WTC11 (cell line): ENCODE data around the gene RASIP1. TPM values are rescaled to one million over a fixed set of nuclear protein-coding genes. Genes with fewer than 3 reads are reported as not detected.

Experiments used
- ATF1 ChIP-seq: sonication (generic); formaldehyde crosslinking; IDR thresholded peaks from 2 replicates; pipeline ENCODE4 v1.8.1; 2023; ENCODE audit warnings: mild to moderate bottlenecking, moderate library complexity, missing genetic modification reagents
- CREB1 ChIP-seq: sonication (generic); formaldehyde crosslinking; IDR thresholded peaks from 2 replicates; pipeline ENCODE4 v1.8.0; 2023; ENCODE audit warnings: mild to moderate bottlenecking, missing genetic modification reagents
- ESRRA ChIP-seq: sonication (generic); formaldehyde crosslinking; IDR thresholded peaks from 2 replicates; pipeline ENCODE4 v1.8.1; 2022; ENCODE audit warnings: mild to moderate bottlenecking, missing genetic modification reagents, borderline replicate concordance
- GRHL2 ChIP-seq: fragments of 250-450 bp; sonication (Bioruptor Pico); IDR thresholded peaks from 2 replicates; pipeline ENCODE4 v1.8.0; 2022; ENCODE audit warnings: mild to moderate bottlenecking, moderate library complexity; ENCODE audit not compliant: insufficient replicate concordance, severe bottlenecking
- KAT7 ChIP-seq: sonication (generic); formaldehyde crosslinking; IDR thresholded peaks from 2 replicates; pipeline ENCODE4 v1.8.1; 2023; ENCODE audit warnings: missing genetic modification reagents, mild to moderate bottlenecking, borderline replicate concordance
- MXD4 ChIP-seq: fragments of 250-450 bp; sonication (Bioruptor Pico); IDR thresholded peaks from 2 replicates; pipeline ENCODE4 v1.8.0; 2021; ENCODE audit warnings: mild to moderate bottlenecking, moderate library complexity, borderline replicate concordance
- NFATC4 ChIP-seq: fragments of 250-450 bp; sonication (Bioruptor Pico); IDR thresholded peaks from 2 replicates; pipeline ENCODE4 v1.9.0; 2021; ENCODE audit warnings: mild to moderate bottlenecking
- RORB ChIP-seq: fragments of 250-450 bp; sonication (Bioruptor Pico); IDR thresholded peaks from 2 replicates; pipeline ENCODE4 v1.9.0; 2021; ENCODE audit warnings: mild to moderate bottlenecking
- TEAD4 ChIP-seq: sonication (generic); formaldehyde crosslinking; IDR thresholded peaks from 2 replicates; pipeline ENCODE4 v1.8.0; 2022; ENCODE audit warnings: mild to moderate bottlenecking, missing genetic modification reagents
- TP53 ChIP-seq: sonication (generic); formaldehyde crosslinking; IDR thresholded peaks from 2 replicates; pipeline ENCODE4 v1.8.1; 2023; ENCODE audit warnings: mild to moderate bottlenecking, missing genetic modification reagents
- ZNF317 ChIP-seq: sonication (generic); formaldehyde crosslinking; IDR thresholded peaks from 2 replicates; pipeline ENCODE4 v1.8.1; 2023; ENCODE audit warnings: low read depth, mild to moderate bottlenecking, moderate library complexity, missing genetic modification reagents, borderline replicate concordance
- ZNF416 ChIP-seq: fragments of 250-450 bp; sonication (Bioruptor Pico); IDR thresholded peaks from 2 replicates; pipeline ENCODE4 v1.9.0; 2021; ENCODE audit warnings: mild to moderate bottlenecking, inconsistent platforms
- total RNA-seq: library from RNA; stranded (reverse); gene quantifications from 3 replicates; pipeline ENCODE4 v1.2.3, GENCODE V29; 2021
- TF ChIP-seq, protein P1 (sequence below): sonication (generic); formaldehyde crosslinking; IDR thresholded peaks from 2 replicates; pipeline ENCODE4 v1.8.0; 2022; ENCODE audit warnings: mild to moderate bottlenecking, missing genetic modification reagents
- TF ChIP-seq, protein P2 (sequence below): sonication (generic); formaldehyde crosslinking; IDR thresholded peaks from 2 replicates; pipeline ENCODE4 v1.8.1; 2023; ENCODE audit warnings: mild to moderate bottlenecking, missing genetic modification reagents
- TF ChIP-seq, protein P3 (sequence below): sonication (generic); formaldehyde crosslinking; IDR thresholded peaks from 2 replicates; pipeline ENCODE4 v1.8.0; 2023; ENCODE audit warnings: missing genetic modification reagents
- TF ChIP-seq, protein P4 (sequence below): sonication (generic); formaldehyde crosslinking; IDR thresholded peaks from 2 replicates; pipeline ENCODE4 v1.8.1; 2023; ENCODE audit warnings: mild to moderate bottlenecking, moderate library complexity, missing genetic modification reagents
- TF ChIP-seq, protein P5 (sequence below): sonication (generic); formaldehyde crosslinking; IDR thresholded peaks from 2 replicates; pipeline ENCODE4 v1.8.0; 2022; ENCODE audit warnings: mild to moderate bottlenecking, missing genetic modification reagents
- TF ChIP-seq, protein P6 (sequence below): sonication (generic); formaldehyde crosslinking; IDR thresholded peaks from 2 replicates; pipeline ENCODE4 v1.8.1; 2022; ENCODE audit warnings: mild to moderate bottlenecking, moderate library complexity, missing genetic modification reagents
- TF ChIP-seq, protein P7 (sequence below): fragments of 250-450 bp; sonication (Bioruptor Pico); IDR thresholded peaks from 2 replicates; pipeline ENCODE4 v1.9.0; 2021; ENCODE audit warnings: mild to moderate bottlenecking
- TF ChIP-seq, protein P8 (sequence below): fragments of 250-450 bp; sonication (Bioruptor Pico); IDR thresholded peaks from 2 replicates; pipeline ENCODE4 v1.9.0; 2021; ENCODE audit warnings: mild to moderate bottlenecking

The RASIP1 gene
- total RNA-seq, 1 experiment from 2014 or later, result 4.4 TPM

DNA sequence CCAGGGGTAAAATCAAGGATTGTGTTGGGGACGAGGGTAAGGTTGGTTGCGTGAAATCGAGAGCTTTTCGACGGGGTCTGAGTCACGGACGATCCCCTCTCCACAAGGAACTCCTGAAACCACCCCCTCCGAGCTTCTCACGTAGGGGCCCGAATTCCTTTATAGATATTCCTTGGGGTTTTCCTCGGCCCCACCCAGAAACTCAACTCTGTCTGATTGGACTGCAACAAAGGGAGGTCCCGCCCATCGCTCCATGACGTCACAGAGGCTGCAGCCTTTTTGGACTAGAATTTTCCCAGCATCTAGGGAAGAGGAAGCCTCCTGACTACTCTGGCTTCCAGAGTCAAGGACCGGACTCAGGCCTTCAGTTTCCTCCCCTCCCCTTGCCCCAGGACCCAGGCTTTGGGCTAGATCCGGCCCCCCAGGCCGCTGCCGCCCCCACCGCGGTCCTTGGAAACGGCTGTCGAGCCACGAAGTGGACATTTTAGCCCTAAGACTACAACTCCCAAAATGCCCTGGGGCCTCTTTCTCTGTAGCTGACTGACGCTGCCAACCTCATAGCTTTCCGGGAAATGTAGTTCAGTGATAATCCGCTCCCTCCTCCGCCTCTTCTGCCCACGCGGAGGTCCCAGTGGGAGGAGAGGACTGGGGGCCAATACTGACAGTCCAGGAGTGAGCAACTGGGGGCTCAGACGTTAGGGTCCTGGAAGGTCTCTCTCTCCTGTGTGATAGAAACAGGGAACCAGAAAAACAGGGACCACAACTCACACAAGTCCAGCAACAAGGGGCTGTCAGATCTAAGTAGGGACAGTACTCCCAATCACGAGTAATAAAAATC lies 6.5 kb upstream of the RASIP1 start, which contains the start of gene IZUMO1 (continued):
- TF ChIP-seq, protein P1, sequence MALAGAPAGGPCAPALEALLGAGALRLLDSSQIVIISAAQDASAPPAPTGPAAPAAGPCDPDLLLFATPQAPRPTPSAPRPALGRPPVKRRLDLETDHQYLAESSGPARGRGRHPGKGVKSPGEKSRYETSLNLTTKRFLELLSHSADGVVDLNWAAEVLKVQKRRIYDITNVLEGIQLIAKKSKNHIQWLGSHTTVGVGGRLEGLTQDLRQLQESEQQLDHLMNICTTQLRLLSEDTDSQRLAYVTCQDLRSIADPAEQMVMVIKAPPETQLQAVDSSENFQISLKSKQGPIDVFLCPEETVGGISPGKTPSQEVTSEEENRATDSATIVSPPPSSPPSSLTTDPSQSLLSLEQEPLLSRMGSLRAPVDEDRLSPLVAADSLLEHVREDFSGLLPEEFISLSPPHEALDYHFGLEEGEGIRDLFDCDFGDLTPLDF, result no peak
- TF ChIP-seq RORB (CRISPR knock-in tag) (no peak), TP53 (no peak), ATF1 (CRISPR knock-in tag) (no peak), TEAD4 (CRISPR knock-in tag) (no peak), KAT7 (CRISPR knock-in tag) (no peak), ZNF416 (CRISPR knock-in tag) (no peak), ZNF317 (CRISPR knock-in tag) (no peak), GRHL2 (CRISPR knock-in tag) (no peak), CREB1 (CRISPR knock-in tag) (no peak), ESRRA (CRISPR knock-in tag) (no peak), MXD4 (CRISPR knock-in tag) (no peak), NFATC4 (CRISPR knock-in tag) (no peak)
- TF ChIP-seq, protein P2, sequence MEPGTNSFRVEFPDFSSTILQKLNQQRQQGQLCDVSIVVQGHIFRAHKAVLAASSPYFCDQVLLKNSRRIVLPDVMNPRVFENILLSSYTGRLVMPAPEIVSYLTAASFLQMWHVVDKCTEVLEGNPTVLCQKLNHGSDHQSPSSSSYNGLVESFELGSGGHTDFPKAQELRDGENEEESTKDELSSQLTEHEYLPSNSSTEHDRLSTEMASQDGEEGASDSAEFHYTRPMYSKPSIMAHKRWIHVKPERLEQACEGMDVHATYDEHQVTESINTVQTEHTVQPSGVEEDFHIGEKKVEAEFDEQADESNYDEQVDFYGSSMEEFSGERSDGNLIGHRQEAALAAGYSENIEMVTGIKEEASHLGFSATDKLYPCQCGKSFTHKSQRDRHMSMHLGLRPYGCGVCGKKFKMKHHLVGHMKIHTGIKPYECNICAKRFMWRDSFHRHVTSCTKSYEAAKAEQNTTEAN, result no peak
- TF ChIP-seq, protein P3, sequence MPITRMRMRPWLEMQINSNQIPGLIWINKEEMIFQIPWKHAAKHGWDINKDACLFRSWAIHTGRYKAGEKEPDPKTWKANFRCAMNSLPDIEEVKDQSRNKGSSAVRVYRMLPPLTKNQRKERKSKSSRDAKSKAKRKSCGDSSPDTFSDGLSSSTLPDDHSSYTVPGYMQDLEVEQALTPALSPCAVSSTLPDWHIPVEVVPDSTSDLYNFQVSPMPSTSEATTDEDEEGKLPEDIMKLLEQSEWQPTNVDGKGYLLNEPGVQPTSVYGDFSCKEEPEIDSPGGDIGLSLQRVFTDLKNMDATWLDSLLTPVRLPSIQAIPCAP (CRISPR knock-in tag), result no peak
- TF ChIP-seq, protein P4, sequence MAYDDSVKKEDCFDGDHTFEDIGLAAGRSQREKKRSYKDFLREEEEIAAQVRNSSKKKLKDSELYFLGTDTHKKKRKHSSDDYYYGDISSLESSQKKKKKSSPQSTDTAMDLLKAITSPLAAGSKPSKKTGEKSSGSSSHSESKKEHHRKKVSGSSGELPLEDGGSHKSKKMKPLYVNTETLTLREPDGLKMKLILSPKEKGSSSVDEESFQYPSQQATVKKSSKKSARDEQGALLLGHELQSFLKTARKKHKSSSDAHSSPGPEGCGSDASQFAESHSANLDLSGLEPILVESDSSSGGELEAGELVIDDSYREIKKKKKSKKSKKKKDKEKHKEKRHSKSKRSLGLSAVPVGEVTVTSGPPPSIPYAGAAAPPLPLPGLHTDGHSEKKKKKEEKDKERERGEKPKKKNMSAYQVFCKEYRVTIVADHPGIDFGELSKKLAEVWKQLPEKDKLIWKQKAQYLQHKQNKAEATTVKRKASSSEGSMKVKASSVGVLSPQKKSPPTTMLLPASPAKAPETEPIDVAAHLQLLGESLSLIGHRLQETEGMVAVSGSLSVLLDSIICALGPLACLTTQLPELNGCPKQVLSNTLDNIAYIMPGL (CRISPR knock-in tag), result no peak
- TF ChIP-seq, protein P5, sequence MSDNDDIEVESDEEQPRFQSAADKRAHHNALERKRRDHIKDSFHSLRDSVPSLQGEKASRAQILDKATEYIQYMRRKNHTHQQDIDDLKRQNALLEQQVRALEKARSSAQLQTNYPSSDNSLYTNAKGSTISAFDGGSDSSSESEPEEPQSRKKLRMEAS (CRISPR knock-in tag), result no peak
- TF ChIP-seq, protein P6, sequence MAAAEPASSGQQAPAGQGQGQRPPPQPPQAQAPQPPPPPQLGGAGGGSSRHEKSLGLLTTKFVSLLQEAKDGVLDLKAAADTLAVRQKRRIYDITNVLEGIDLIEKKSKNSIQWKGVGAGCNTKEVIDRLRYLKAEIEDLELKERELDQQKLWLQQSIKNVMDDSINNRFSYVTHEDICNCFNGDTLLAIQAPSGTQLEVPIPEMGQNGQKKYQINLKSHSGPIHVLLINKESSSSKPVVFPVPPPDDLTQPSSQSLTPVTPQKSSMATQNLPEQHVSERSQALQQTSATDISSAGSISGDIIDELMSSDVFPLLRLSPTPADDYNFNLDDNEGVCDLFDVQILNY, result no peak
- TF ChIP-seq, protein P7, sequence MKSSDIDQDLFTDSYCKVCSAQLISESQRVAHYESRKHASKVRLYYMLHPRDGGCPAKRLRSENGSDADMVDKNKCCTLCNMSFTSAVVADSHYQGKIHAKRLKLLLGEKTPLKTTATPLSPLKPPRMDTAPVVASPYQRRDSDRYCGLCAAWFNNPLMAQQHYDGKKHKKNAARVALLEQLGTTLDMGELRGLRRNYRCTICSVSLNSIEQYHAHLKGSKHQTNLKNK, result peak; percentile 55
- TF ChIP-seq, protein P8, sequence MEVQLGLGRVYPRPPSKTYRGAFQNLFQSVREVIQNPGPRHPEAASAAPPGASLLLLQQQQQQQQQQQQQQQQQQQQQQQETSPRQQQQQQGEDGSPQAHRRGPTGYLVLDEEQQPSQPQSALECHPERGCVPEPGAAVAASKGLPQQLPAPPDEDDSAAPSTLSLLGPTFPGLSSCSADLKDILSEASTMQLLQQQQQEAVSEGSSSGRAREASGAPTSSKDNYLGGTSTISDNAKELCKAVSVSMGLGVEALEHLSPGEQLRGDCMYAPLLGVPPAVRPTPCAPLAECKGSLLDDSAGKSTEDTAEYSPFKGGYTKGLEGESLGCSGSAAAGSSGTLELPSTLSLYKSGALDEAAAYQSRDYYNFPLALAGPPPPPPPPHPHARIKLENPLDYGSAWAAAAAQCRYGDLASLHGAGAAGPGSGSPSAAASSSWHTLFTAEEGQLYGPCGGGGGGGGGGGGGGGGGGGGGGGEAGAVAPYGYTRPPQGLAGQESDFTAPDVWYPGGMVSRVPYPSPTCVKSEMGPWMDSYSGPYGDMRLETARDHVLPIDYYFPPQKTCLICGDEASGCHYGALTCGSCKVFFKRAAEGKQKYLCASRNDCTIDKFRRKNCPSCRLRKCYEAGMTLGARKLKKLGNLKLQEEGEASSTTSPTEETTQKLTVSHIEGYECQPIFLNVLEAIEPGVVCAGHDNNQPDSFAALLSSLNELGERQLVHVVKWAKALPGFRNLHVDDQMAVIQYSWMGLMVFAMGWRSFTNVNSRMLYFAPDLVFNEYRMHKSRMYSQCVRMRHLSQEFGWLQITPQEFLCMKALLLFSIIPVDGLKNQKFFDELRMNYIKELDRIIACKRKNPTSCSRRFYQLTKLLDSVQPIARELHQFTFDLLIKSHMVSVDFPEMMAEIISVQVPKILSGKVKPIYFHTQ (CRISPR knock-in tag), result 0 out of 2 replicates have a peak, but pooled peaks have one; percentile 10
